AG04450 (cell line): ENCODE data around the gene CCNH. TPM values are rescaled to one million over a fixed set of nuclear protein-coding genes. Genes with fewer than 3 reads are reported as not detected.

Experiments
- CTCF ChIA-PET: fragments of 300-600, 350-600 bp; formaldehyde crosslinking; extraction: SDS; loops from one replicate; lab custom pipeline; 2022; ENCODE audit warnings: antibody characterized with exemption, inconsistent platforms; lab: Charles Lee
- POLR2A ChIA-PET: fragments of 350-600 bp; formaldehyde crosslinking; extraction: SDS; loops from one replicate; lab custom pipeline; 2021; ENCODE audit warnings: antibody characterized with exemption, inconsistent platforms; lab: Yijun Ruan, JAX
- DNase-seq: peaks from one replicate; pipeline ENCODE4 v3.0.0-alpha.2; 2011; ENCODE audit warnings: low read depth, low spot score
- H3K27ac ChIP-seq: one replicate; pipeline ENCODE4 v1.5.1; 2012; ENCODE audit warnings: low read depth, low read length, control low read depth
- H3K27me3 ChIP-seq: one replicate; pipeline ENCODE4 v1.6.0; 2012; ENCODE audit warnings: low read length; ENCODE audit not compliant: control insufficient read depth, insufficient read depth
- H3K4me3 ChIP-seq: 2 replicates; pipeline ENCODE4 v1.5.1; 2011; ENCODE audit warnings: mild to moderate bottlenecking, low read depth, low read length, control low read depth
- H3K9me3 ChIP-seq: 2 replicates; pipeline ENCODE4 v1.5.1; 2012; ENCODE audit warnings: low read length; ENCODE audit not compliant: control insufficient read depth, insufficient read depth
- CTCF ChIP-seq: IDR thresholded peaks from 2 replicates; pipeline ENCODE4 v1.5.1; 2011; ENCODE audit warnings: low read depth, low read length, control low read depth, inconsistent platforms
- polyA plus RNA-seq: library from polyadenylated mRNA; depleted of rRNA; stranded (reverse); fragments of >200 nt; gene quantifications from 2 replicates; pipeline ENCODE4 v1.2.3, GENCODE V29; 2011

Gene CCNH
- polyA plus RNA-seq, 1 experiment = 53.8 TPM

GRCh38 chr5:87389296-87390034 is 23.3 kb downstream of the CCNH start:
- Histone ChIP-seq H3K4me3 (no peak overlapping the region), H3K27ac (no peak overlapping the region), H3K9me3 (no peaks in the 10 kb centered on the region), H3K27me3 (no peaks in the 10 kb centered on the region)
- no peak for DNase-seq
- CTCF ChIA-PET = interaction anchor here (1.4 kb wide), 1 partner anchor 11 kb away, joined by 8 read pairs; no protein-coding TSS in a partner anchor
- TF ChIP-seq CTCF = no peak
- POLR2A ChIA-PET = no interaction called here

DNA sequence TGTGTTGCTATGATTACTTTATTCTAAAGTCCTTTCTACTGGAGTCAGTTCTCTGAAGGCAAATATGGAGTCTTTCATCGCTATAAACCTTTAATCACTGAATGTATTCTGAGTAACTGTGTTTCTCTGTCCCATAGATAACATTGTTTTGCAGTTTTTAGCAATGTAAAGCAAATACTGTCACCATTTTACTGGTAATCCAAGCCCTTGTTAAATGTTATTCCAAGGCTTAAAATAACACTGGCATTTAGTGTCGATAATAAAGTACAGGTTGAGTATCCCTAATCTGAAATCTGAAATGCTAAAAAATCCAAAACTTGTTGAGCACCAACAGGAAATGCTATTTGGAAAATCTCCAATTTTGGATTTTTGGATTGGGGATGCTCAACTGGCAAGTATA is 24.6 kb downstream of the CCNH start:
- no peak for DNase-seq
- Histone ChIP-seq H3K27ac (no peak overlapping the region), H3K9me3 (no peaks in the 10 kb centered on the region), H3K27me3 (no peaks in the 10 kb centered on the region), H3K4me3 (no peak overlapping the region)
- ChIA-PET POLR2A (no interaction called here), CTCF (interaction anchor here (1.0 to 1.6 kb wide), 3 partner anchors 10 to 12 kb away, joined by 5 to 8 read pairs (median 5); no protein-coding TSS in a partner anchor)
- no peak for TF ChIP-seq CTCF

GRCh38 chr5:87385802-87386201 is 26.9 kb downstream of the CCNH start:
- DNase-seq = no peak
- CTCF ChIA-PET = no interaction called here

DNA sequence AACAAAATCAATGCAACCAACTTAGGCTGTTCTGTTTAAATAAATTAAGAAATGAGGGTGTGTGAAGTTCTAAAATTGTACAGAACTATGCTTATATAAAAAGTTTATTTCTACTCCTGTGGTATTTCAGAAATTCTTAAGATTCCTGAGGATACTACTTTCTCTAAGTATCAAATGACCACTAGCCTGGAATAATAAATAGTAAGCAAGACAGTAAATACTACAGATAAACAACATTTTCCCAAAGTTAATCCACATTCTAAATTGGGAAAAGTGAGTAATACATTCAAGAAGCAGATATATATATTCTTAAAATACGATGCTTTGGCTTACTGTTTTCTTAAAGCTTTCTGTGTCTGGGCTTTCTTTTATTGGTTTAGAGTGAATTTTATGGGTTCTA is 29.5 kb downstream of the CCNH start:
- Histone ChIP-seq H3K9me3 (no peaks in the 10 kb centered on the region), H3K4me3 (no peak overlapping the region), H3K27me3 (no peaks in the 10 kb centered on the region), H3K27ac (no peak overlapping the region)
- POLR2A ChIA-PET = no interaction called here
- TF ChIP-seq CTCF = no peak
- CTCF ChIA-PET = interaction anchor here (0.6 to 2.6 kb wide), 2 partner anchors 16 to 128 kb away, joined by 3 to 13 read pairs; no protein-coding TSS in a partner anchor
- peak; percentile 16 for DNase-seq

More at GRCh38 chr5:87385802-87386201, 26.9 kb downstream of the CCNH start:
- H3K4me3 ChIP-seq = no peak overlapping the region
- no peak overlapping the region for H3K27ac ChIP-seq
- H3K27me3 ChIP-seq = no peaks in the 10 kb centered on the region
- no peak for TF ChIP-seq CTCF
- POLR2A ChIA-PET = no interaction called here
- H3K9me3 ChIP-seq = no peaks in the 10 kb centered on the region

GRCh38 chr5:87382224-87382623 is 30.5 kb downstream of the CCNH start:
- ChIA-PET CTCF (interaction anchor here (0.6 to 2.6 kb wide), 2 partner anchors 17 to 312 kb away, joined by 3 to 13 read pairs; no protein-coding TSS in a partner anchor), POLR2A (no interaction called here)
- no peaks in the 10 kb centered on the region for H3K27me3 ChIP-seq
- no peak overlapping the region for H3K27ac ChIP-seq
- no peaks in the 10 kb centered on the region for H3K9me3 ChIP-seq
- TF ChIP-seq CTCF = no peak
- no peak for DNase-seq
- H3K4me3 ChIP-seq = no peak overlapping the region
